ENCODE results near the gene BCL2.

Gene BCL2

DNA sequence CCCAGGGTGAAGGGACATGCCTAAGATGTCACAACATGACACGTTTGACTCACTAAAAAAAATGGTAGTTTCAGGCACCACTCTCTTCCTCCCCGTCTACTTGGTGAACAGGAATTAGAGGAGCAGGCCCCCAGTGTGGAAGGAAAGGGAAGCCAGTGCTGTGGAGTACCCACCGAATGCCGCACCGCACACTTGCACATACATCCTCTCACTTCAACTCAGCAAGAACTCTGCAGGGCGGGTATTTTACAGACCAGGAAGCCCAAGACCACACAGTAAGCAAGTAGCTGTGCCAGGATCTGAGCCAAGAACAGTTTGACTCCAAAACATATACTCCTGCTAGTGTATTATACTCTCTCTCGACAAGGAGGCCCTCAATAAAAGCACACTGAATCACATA lies 69.8 kb downstream of the BCL2 start:
- DNase-seq (ENCODE audit: low read depth) = no peak
- TF ChIP-seq, protein P1, sequence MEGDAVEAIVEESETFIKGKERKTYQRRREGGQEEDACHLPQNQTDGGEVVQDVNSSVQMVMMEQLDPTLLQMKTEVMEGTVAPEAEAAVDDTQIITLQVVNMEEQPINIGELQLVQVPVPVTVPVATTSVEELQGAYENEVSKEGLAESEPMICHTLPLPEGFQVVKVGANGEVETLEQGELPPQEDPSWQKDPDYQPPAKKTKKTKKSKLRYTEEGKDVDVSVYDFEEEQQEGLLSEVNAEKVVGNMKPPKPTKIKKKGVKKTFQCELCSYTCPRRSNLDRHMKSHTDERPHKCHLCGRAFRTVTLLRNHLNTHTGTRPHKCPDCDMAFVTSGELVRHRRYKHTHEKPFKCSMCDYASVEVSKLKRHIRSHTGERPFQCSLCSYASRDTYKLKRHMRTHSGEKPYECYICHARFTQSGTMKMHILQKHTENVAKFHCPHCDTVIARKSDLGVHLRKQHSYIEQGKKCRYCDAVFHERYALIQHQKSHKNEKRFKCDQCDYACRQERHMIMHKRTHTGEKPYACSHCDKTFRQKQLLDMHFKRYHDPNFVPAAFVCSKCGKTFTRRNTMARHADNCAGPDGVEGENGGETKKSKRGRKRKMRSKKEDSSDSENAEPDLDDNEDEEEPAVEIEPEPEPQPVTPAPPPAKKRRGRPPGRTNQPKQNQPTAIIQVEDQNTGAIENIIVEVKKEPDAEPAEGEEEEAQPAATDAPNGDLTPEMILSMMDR (IDR thresholded peaks at IDR 0.05; ENCODE audit: insufficient read depth, low read depth, low read length, missing control alignments) = no peak

GRCh38 chr18:63247926-63248325 lies 71.6 kb downstream of the BCL2 start:
- TF ChIP-seq, protein P1 (IDR thresholded peaks at IDR 0.05; ENCODE audit: insufficient read depth, low read depth, low read length, missing control alignments) = no peak
- no peak for DNase-seq (ENCODE audit: low read depth)
- H3K4me3 ChIP-seq (ENCODE audit: low read depth, low read length) = no peak overlapping the region

More for the DNA sequence above, 69.8 kb downstream of the BCL2 start:
- no peak overlapping the region for H3K4me3 ChIP-seq (ENCODE audit: low read depth, low read length)

DNA sequence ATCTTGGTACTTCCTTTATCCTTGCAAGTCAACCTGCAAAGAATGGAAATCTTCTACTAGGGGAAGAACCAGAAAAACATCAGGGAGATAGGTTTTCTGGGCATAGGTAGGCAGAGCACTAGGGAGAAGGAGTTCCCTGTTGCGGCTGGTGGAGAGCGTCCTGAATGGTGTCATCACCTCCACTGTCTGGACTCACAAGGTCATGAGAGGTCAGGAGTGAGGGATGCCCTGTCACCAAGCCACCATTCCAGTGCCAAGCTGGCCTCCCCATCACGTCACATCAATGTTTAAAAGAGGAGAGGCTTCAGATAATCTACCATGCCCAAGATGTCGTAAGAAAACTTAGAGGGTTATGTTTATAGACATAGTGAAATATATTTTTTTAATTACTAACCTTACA lies 72.1 kb downstream of the BCL2 start:
- DNase-seq (ENCODE audit: low read depth) = no peak
- no peak overlapping the region for H3K4me3 ChIP-seq (ENCODE audit: low read depth, low read length)
- TF ChIP-seq, protein P1 (IDR thresholded peaks at IDR 0.05; ENCODE audit: insufficient read depth, low read depth, low read length, missing control alignments) = no peak

DNA sequence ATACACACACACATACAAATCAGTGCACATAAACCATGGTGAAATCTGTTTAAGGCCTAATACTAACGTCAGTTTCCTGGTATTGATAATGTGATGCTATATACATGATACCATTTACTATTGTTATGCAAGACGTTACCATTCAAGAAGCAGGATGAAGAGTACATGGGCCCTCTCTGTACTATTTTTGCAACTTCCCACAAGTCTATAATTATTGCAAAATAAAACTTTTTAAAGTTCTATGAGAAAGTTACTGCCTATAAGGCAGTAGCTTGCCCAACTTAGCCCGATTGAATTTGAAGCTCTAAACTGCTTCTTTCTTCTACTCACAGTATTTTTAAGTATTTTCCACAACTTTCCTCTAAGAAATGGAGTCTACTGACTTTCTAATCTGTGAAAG lies 74.0 kb downstream of the BCL2 start:
- no peak for DNase-seq (ENCODE audit: low read depth)
- TF ChIP-seq, protein P1 (IDR thresholded peaks at IDR 0.05; ENCODE audit: insufficient read depth, low read depth, low read length, missing control alignments) = no peak
- no peak overlapping the region for H3K4me3 ChIP-seq (ENCODE audit: low read depth, low read length)

- TF ChIP-seq, protein P1 (IDR thresholded peaks at IDR 0.05; ENCODE audit: insufficient read depth, low read depth, low read length, missing control alignments) = no peak
- H3K4me3 ChIP-seq (ENCODE audit: low read depth, low read length) = no peak overlapping the region
- no peak for DNase-seq (ENCODE audit: low read depth)
Measured at GRCh38 chr18:63244607-63245006, 75.0 kb downstream of the BCL2 start.

- TF ChIP-seq, protein P1 (IDR thresholded peaks at IDR 0.05; ENCODE audit: insufficient read depth, low read depth, low read length, missing control alignments) = no peak
- DNase-seq (ENCODE audit: low read depth) = no peak
- H3K4me3 ChIP-seq (ENCODE audit: low read depth, low read length) = no peak overlapping the region
Measured at GRCh38 chr18:63241760-63242159, 77.8 kb downstream of the BCL2 start.

DNA sequence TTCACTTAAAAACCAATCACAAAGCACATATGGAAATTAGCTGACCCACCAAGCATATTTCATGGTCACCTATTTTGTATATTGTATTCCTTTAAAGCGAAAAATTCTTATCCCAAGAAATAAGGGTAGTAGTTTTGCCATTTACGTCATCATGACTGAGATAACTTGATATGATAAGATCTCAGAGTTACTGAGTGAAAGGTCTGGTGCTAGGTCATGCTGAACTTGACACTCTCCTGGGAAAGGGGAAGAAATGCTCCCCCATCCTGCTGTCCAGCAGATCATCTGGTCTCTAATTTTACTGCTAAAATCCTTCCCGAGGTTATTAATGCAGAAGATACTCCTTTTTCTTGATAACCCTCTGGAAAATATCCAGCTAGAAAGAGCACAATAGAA lies 78.3 kb downstream of the BCL2 start:
- H3K4me3 ChIP-seq (ENCODE audit: low read depth, low read length) = no peak overlapping the region
- no peak for DNase-seq (ENCODE audit: low read depth)
- TF ChIP-seq, protein P1 (IDR thresholded peaks at IDR 0.05; ENCODE audit: insufficient read depth, low read depth, low read length, missing control alignments) = no peak
